GM21423 (cell line): ENCODE measurements around the gene POMC.
A peak's percentile ranks its signal among the peaks of the same experiment; 100 is the strongest.
"Not testable (repeated sequence)": the region's sequence is repeated elsewhere in the genome, so short reads cannot be mapped to it uniquely, and the experiment has no call there.

ENCODE experiments used
- ATAC-seq: cut with Tn5 transposase; IDR thresholded peaks from one replicate; pipeline ENCODE4 v1.9.1; 2021; ENCODE audit warnings: mild to moderate bottlenecking, moderate library complexity; ENCODE audit not compliant: unreplicated experiment

The POMC gene

GRCh38 chr2:25177211-25177611 is 8.8 kb upstream of the POMC start:
- no peak for ATAC-seq

GRCh38 chr2:25176541-25177181 is 8.3 kb upstream of the POMC start:
- no peak for ATAC-seq

- ATAC-seq: no peak
Observed at GRCh38 chr2:25176138-25176537, 7.8 kb upstream of the POMC start.

GRCh38 chr2:25174192-25174861 is 5.9 kb upstream of the POMC start:
- no peak for ATAC-seq

GRCh38 chr2:25173719-25174118 is 5.3 kb upstream of the POMC start:
- ATAC-seq: no peak

- ATAC-seq: no peak
Observed at GRCh38 chr2:25170888-25171287, 2.5 kb upstream of the POMC start.

GRCh38 chr2:25169073-25169470 is 692 bp upstream of the POMC start:
- no peak for ATAC-seq

- ATAC-seq: peak; percentile 83
Observed at GRCh38 chr2:25165992-25166875, 2.1 kb downstream of the POMC start.

- ATAC-seq: no peak
Observed at GRCh38 chr2:25164561-25164960, 3.8 kb downstream of the POMC start.

GRCh38 chr2:25162061-25162460 is 6.3 kb downstream of the POMC start:
- ATAC-seq: not testable (repeated sequence)

GRCh38 chr2:25161055-25161781 is 7.2 kb downstream of the POMC start:
- no peak for ATAC-seq

- no peak for ATAC-seq
Observed at GRCh38 chr2:25160376-25160775, 8.0 kb downstream of the POMC start.

- no peak for ATAC-seq
Observed at GRCh38 chr2:25159949-25160348, 8.4 kb downstream of the POMC start.

- ATAC-seq: no peak
Observed at GRCh38 chr2:25158096-25158852, 10.1 kb downstream of the POMC start.

- no peak for ATAC-seq
Observed at GRCh38 chr2:25155401-25155800, 13.0 kb downstream of the POMC start.

GRCh38 chr2:25151718-25152117 is 16.7 kb downstream of the POMC start:
- ATAC-seq: no peak

GRCh38 chr2:25150993-25151392 is 17.4 kb downstream of the POMC start:
- not testable (repeated sequence) for ATAC-seq

GRCh38 chr2:25149646-25150045 is 18.7 kb downstream of the POMC start:
- no peak for ATAC-seq

GRCh38 chr2:25146896-25147295 is 21.5 kb downstream of the POMC start:
- no peak for ATAC-seq

GRCh38 chr2:25145803-25146202 is 22.6 kb downstream of the POMC start:
- ATAC-seq: no peak
